ENCODE measurements around the gene LYSMD2.

LYSMD2 gene

GRCh38 chr15:51718746-51719145 lies 18.7 kb downstream of the LYSMD2 start:
- H3K4me3 Mint-ChIP-seq, result no peak overlapping the region
- H3K27me3 Mint-ChIP-seq, result no peaks in the 10 kb centered on the region
- H3K9me3 Mint-ChIP-seq, result peaks cover 2% of the 10 kb centered on the region
- H3K4me1 Mint-ChIP-seq, result peaks cover 11% of the 10 kb centered on the region
- ATAC-seq (ENCODE audit: low read depth), result peak; percentile 41
- peaks cover 11% of the 10 kb centered on the region for H3K36me3 Mint-ChIP-seq
- DNase-seq (ENCODE audit: low spot score in 2 of 2), result no peak
- peak overlapping the region; percentile 50 for H3K27ac Mint-ChIP-seq

- H3K27ac Mint-ChIP-seq, result peak overlapping the region; percentile 50
- peaks cover 11% of the 10 kb centered on the region for H3K4me1 Mint-ChIP-seq
- H3K36me3 Mint-ChIP-seq, result peaks cover 11% of the 10 kb centered on the region
- no peak for ATAC-seq (ENCODE audit: low read depth)
- H3K4me3 Mint-ChIP-seq, result no peak overlapping the region
- peaks cover 2% of the 10 kb centered on the region for H3K9me3 Mint-ChIP-seq
- no peak for DNase-seq (ENCODE audit: low spot score in 2 of 2)
- H3K27me3 Mint-ChIP-seq, result no peaks in the 10 kb centered on the region
Observed at GRCh38 chr15:51718219-51718618, 19.2 kb downstream of the LYSMD2 start.

GRCh38 chr15:51714911-51715310 lies 22.5 kb downstream of the LYSMD2 start:
- ATAC-seq (ENCODE audit: low read depth) (no peak), DNase-seq (ENCODE audit: low spot score in 2 of 2) (no peak)
- Mint-ChIP-seq H3K36me3 (no peaks in the 10 kb centered on the region), H3K27ac (no peak overlapping the region), H3K4me1 (peaks cover 7% of the 10 kb centered on the region), H3K27me3 (no peaks in the 10 kb centered on the region), H3K4me3 (no peak overlapping the region), H3K9me3 (no peaks in the 10 kb centered on the region)

GRCh38 chr15:51714162-51714561 lies 23.3 kb downstream of the LYSMD2 start:
- Mint-ChIP-seq H3K4me3 (no peak overlapping the region), H3K9me3 (no peaks in the 10 kb centered on the region), H3K27ac (no peak overlapping the region), H3K36me3 (no peaks in the 10 kb centered on the region), H3K27me3 (no peaks in the 10 kb centered on the region), H3K4me1 (peaks cover 7% of the 10 kb centered on the region)
- ATAC-seq (ENCODE audit: low read depth) (no peak), DNase-seq (ENCODE audit: low spot score in 2 of 2) (no peak)

- Mint-ChIP-seq H3K4me3 (no peak overlapping the region), H3K36me3 (no peaks in the 10 kb centered on the region), H3K9me3 (no peaks in the 10 kb centered on the region), H3K27me3 (peaks cover 1% of the 10 kb centered on the region), H3K27ac (no peak overlapping the region), H3K4me1 (no peaks in the 10 kb centered on the region)
- DNase-seq (ENCODE audit: low spot score in 2 of 2) (no peak), ATAC-seq (ENCODE audit: low read depth) (no peak)
Observed at GRCh38 chr15:51709031-51709430, 28.4 kb downstream of the LYSMD2 start.

- H3K4me3 Mint-ChIP-seq, result no peak overlapping the region
- no peaks in the 10 kb centered on the region for H3K9me3 Mint-ChIP-seq
- H3K4me1 Mint-ChIP-seq, result no peaks in the 10 kb centered on the region
- no peak for ATAC-seq (ENCODE audit: low read depth)
- DNase-seq (ENCODE audit: low spot score in 2 of 2), result no peak
- H3K27ac Mint-ChIP-seq, result no peak overlapping the region
- peaks cover 1% of the 10 kb centered on the region for H3K27me3 Mint-ChIP-seq
- H3K36me3 Mint-ChIP-seq, result no peaks in the 10 kb centered on the region
Observed at GRCh38 chr15:51708013-51708412, 29.4 kb downstream of the LYSMD2 start.

- Mint-ChIP-seq H3K4me3 (no peak overlapping the region), H3K27me3 (peaks cover 1% of the 10 kb centered on the region), H3K36me3 (no peaks in the 10 kb centered on the region), H3K4me1 (no peaks in the 10 kb centered on the region), H3K27ac (no peak overlapping the region), H3K9me3 (no peaks in the 10 kb centered on the region)
- ATAC-seq (ENCODE audit: low read depth) (no peak), DNase-seq (ENCODE audit: low spot score in 2 of 2) (no peak)
Observed at GRCh38 chr15:51706926-51707608, 30.4 kb downstream of the LYSMD2 start.

GRCh38 chr15:51706291-51706690 lies 31.2 kb downstream of the LYSMD2 start:
- H3K9me3 Mint-ChIP-seq, result no peaks in the 10 kb centered on the region
- H3K27me3 Mint-ChIP-seq, result peaks cover 1% of the 10 kb centered on the region
- H3K4me1 Mint-ChIP-seq, result no peaks in the 10 kb centered on the region
- no peaks in the 10 kb centered on the region for H3K36me3 Mint-ChIP-seq
- no peak overlapping the region for H3K4me3 Mint-ChIP-seq
- DNase-seq (ENCODE audit: low spot score in 2 of 2) (no peak), ATAC-seq (ENCODE audit: low read depth) (no peak)
- no peak overlapping the region for H3K27ac Mint-ChIP-seq

- H3K4me1 Mint-ChIP-seq, result no peaks in the 10 kb centered on the region
- no peaks in the 10 kb centered on the region for H3K36me3 Mint-ChIP-seq
- no peak for DNase-seq (ENCODE audit: low spot score in 2 of 2)
- peaks cover 5% of the 10 kb centered on the region for H3K27me3 Mint-ChIP-seq
- H3K4me3 Mint-ChIP-seq, result no peak overlapping the region
- no peaks in the 10 kb centered on the region for H3K9me3 Mint-ChIP-seq
- no peak overlapping the region for H3K27ac Mint-ChIP-seq
- ATAC-seq (ENCODE audit: low read depth), result no peak
Observed at GRCh38 chr15:51702710-51703109, 34.7 kb downstream of the LYSMD2 start.

GRCh38 chr15:51699373-51699772 lies 38.1 kb downstream of the LYSMD2 start:
- H3K27me3 Mint-ChIP-seq, result peaks cover 4% of the 10 kb centered on the region
- H3K27ac Mint-ChIP-seq, result no peak overlapping the region
- no peak for DNase-seq (ENCODE audit: low spot score in 2 of 2)
- H3K36me3 Mint-ChIP-seq, result no peaks in the 10 kb centered on the region
- H3K9me3 Mint-ChIP-seq, result no peaks in the 10 kb centered on the region
- no peak overlapping the region for H3K4me3 Mint-ChIP-seq
- no peaks in the 10 kb centered on the region for H3K4me1 Mint-ChIP-seq
- no peak for ATAC-seq (ENCODE audit: low read depth)

GRCh38 chr15:51697163-51697562 lies 40.3 kb downstream of the LYSMD2 start:
- Mint-ChIP-seq H3K4me1 (peaks cover 6% of the 10 kb centered on the region), H3K27ac (no peak overlapping the region), H3K27me3 (peaks cover 4% of the 10 kb centered on the region), H3K9me3 (no peaks in the 10 kb centered on the region), H3K4me3 (no peak overlapping the region), H3K36me3 (no peaks in the 10 kb centered on the region)
- DNase-seq (ENCODE audit: low spot score in 2 of 2) (no peak), ATAC-seq (ENCODE audit: low read depth) (no peak)

GRCh38 chr15:51696566-51696965 lies 40.9 kb downstream of the LYSMD2 start:
- Mint-ChIP-seq H3K36me3 (no peaks in the 10 kb centered on the region), H3K4me3 (no peak overlapping the region), H3K9me3 (no peaks in the 10 kb centered on the region), H3K4me1 (peaks cover 11% of the 10 kb centered on the region), H3K27me3 (peaks cover 4% of the 10 kb centered on the region), H3K27ac (no peak overlapping the region)
- DNase-seq (ENCODE audit: low spot score in 2 of 2) (no peak), ATAC-seq (ENCODE audit: low read depth) (no peak)

GRCh38 chr15:51692154-51692553 lies 45.3 kb downstream of the LYSMD2 start:
- Mint-ChIP-seq H3K36me3 (no peaks in the 10 kb centered on the region), H3K9me3 (no peaks in the 10 kb centered on the region), H3K27me3 (peaks cover 10% of the 10 kb centered on the region), H3K4me3 (no peak overlapping the region), H3K27ac (no peak overlapping the region), H3K4me1 (peaks cover 15% of the 10 kb centered on the region)
- DNase-seq (ENCODE audit: low spot score in 2 of 2), result no peak
- ATAC-seq (ENCODE audit: low read depth), result peak; percentile 24

GRCh38 chr15:51688863-51689262 lies 48.6 kb downstream of the LYSMD2 start:
- H3K9me3 Mint-ChIP-seq, result no peaks in the 10 kb centered on the region

GRCh38 chr15:51687565-51687964 lies 49.9 kb downstream of the LYSMD2 start:
- DNase-seq (ENCODE audit: low spot score in 2 of 2) (no peak), ATAC-seq (ENCODE audit: low read depth) (no peak)
- Mint-ChIP-seq H3K9me3 (no peaks in the 10 kb centered on the region), H3K27ac (no peak overlapping the region), H3K4me1 (peaks cover 12% of the 10 kb centered on the region), H3K27me3 (peaks cover 18% of the 10 kb centered on the region), H3K4me3 (no peak overlapping the region), H3K36me3 (no peaks in the 10 kb centered on the region)

More at GRCh38 chr15:51688863-51689262, 48.6 kb downstream of the LYSMD2 start:
- DNase-seq (ENCODE audit: low spot score in 2 of 2), result no peak
- Mint-ChIP-seq H3K27ac (no peak overlapping the region), H3K4me1 (peaks cover 15% of the 10 kb centered on the region), H3K36me3 (no peaks in the 10 kb centered on the region), H3K4me3 (no peak overlapping the region), H3K27me3 (peaks cover 14% of the 10 kb centered on the region)
- no peak for ATAC-seq (ENCODE audit: low read depth)

Measured in memory B cell (primary cell).